ENCODE measurements around the gene SESN1. TPM values are rescaled to one million over a fixed set of nuclear protein-coding genes. Genes with fewer than 3 reads are reported as not detected.
"Not testable (repeated sequence)": the region's sequence is repeated elsewhere in the genome, so short reads cannot be mapped to it uniquely, and the experiment has no call there.

SESN1 gene
- total RNA-seq, 4 donors from 2014 or later, result 50.8 to 80.5 (median 78.0) TPM

- no peak for ATAC-seq
- Histone ChIP-seq H3K27me3 (no peaks in the 10 kb centered on the region), H3K4me1 (peaks cover 4 to 51% (median 5%) of the 10 kb centered on the region in 3 donors), H3K9me3 (no peaks in the 10 kb centered on the region), H3K27ac (no peak overlapping the region), H3K36me3 (no peaks in the 10 kb centered on the region), H3K4me3 (no peak overlapping the region)
- TF ChIP-seq POLR2AphosphoS5 (IDR thresholded peaks at IDR 0.05) (no peak), CTCF (IDR thresholded peaks at IDR 0.05) (no peak), EP300 (IDR thresholded peaks at IDR 0.05) (no peak), POLR2A (IDR thresholded peaks at IDR 0.05) (no peak)
- 47 to 54% methylated on average over 4 to 5 of the region's 5 CpGs for WGBS, 2 donors (ENCODE audit: low coverage in 1 of 2)
Measured at GRCh38 chr6:109118337-109118736, 23.7 kb upstream of the SESN1 start.

- no peaks in the 10 kb centered on the region for H3K9me3 ChIP-seq
- WGBS, 2 donors (ENCODE audit: low coverage in 1 of 2), result 76 to 86% methylated on average over 4 to 5 of the region's 5 CpGs
- no peak for ATAC-seq
- H3K27me3 ChIP-seq, result no peaks in the 10 kb centered on the region
- peaks cover 4 to 51% (median 5%) of the 10 kb centered on the region in 3 donors for H3K4me1 ChIP-seq
- TF ChIP-seq POLR2AphosphoS5 (IDR thresholded peaks at IDR 0.05) (no peak), EP300 (IDR thresholded peaks at IDR 0.05) (no peak), CTCF (IDR thresholded peaks at IDR 0.05) (no peak), POLR2A (IDR thresholded peaks at IDR 0.05) (no peak)
- no peak overlapping the region for H3K4me3 ChIP-seq
- H3K36me3 ChIP-seq, result no peaks in the 10 kb centered on the region
- no peak overlapping the region for H3K27ac ChIP-seq
Measured at GRCh38 chr6:109117346-109118035, 22.8 kb upstream of the SESN1 start.

GRCh38 chr6:109112663-109113062 is 18.0 kb upstream of the SESN1 start:
- H3K27ac ChIP-seq, H3K27me3 ChIP-seq, H3K36me3 ChIP-seq, H3K4me1 ChIP-seq, H3K4me3 ChIP-seq, ATAC-seq, H3K9me3 ChIP-seq: not testable (repeated sequence)
- WGBS, 2 donors (ENCODE audit: low coverage in 1 of 2), result 93 to 100% methylated on average over 3 of the region's 3 CpGs

- not testable (repeated sequence) for H3K27me3 ChIP-seq, ATAC-seq, H3K4me3 ChIP-seq, H3K9me3 ChIP-seq, H3K4me1 ChIP-seq, H3K36me3 ChIP-seq, H3K27ac ChIP-seq
- 93 to 95% methylated on average over 8 of the region's 8 CpGs for WGBS, 2 donors (ENCODE audit: low coverage in 1 of 2)
Measured at GRCh38 chr6:109109663-109110062, 15.0 kb upstream of the SESN1 start.

GRCh38 chr6:109105681-109106080 is 11.0 kb upstream of the SESN1 start:
- H3K36me3 ChIP-seq, result peaks cover 0 to 7% of the 10 kb centered on the region in 2 donors
- no peak for TF ChIP-seq POLR2A (IDR thresholded peaks at IDR 0.05)
- no peak for TF ChIP-seq EP300 (IDR thresholded peaks at IDR 0.05)
- WGBS, 2 donors (ENCODE audit: low coverage in 1 of 2), result 98 to 100% methylated on average over 1 to 5 of the region's 5 CpGs
- H3K9me3 ChIP-seq, result no peaks in the 10 kb centered on the region
- no peaks in the 10 kb centered on the region for H3K27me3 ChIP-seq
- H3K4me1 ChIP-seq, result no peaks in the 10 kb centered on the region
- no peak overlapping the region for H3K4me3 ChIP-seq
- no peak for ATAC-seq
- no peak overlapping the region for H3K27ac ChIP-seq

GRCh38 chr6:109104512-109104911 is 9.9 kb upstream of the SESN1 start:
- no peak for TF ChIP-seq EP300 (IDR thresholded peaks at IDR 0.05)
- no peak for TF ChIP-seq CTCF (IDR thresholded peaks at IDR 0.05)
- TF ChIP-seq POLR2AphosphoS5 (IDR thresholded peaks at IDR 0.05), result no peak
- TF ChIP-seq POLR2A (IDR thresholded peaks at IDR 0.05), result no peak
- Histone ChIP-seq H3K4me1 (no peaks in the 10 kb centered on the region), H3K9me3 (no peaks in the 10 kb centered on the region), H3K27ac (no peak overlapping the region), H3K4me3 (no peak overlapping the region), H3K36me3 (peaks cover 0 to 10% of the 10 kb centered on the region in 2 donors), H3K27me3 (no peaks in the 10 kb centered on the region)
- 93 to 96% methylated on average over 3 of the region's 3 CpGs for WGBS, 2 donors (ENCODE audit: low coverage in 1 of 2)
- no peak for ATAC-seq
